ENCODE measurements around the gene PBX4. TPM values are rescaled to one million over a fixed set of nuclear protein-coding genes. Genes with fewer than 3 reads are reported as not detected.

The PBX4 gene
- total and polyA plus RNA-seq, 10 of the 15 experiments (the other 5 are each of a cell fraction or from before 2014, with no cell fraction given), result 0.18 to 17.3 (median 4.2) TPM

DNA sequence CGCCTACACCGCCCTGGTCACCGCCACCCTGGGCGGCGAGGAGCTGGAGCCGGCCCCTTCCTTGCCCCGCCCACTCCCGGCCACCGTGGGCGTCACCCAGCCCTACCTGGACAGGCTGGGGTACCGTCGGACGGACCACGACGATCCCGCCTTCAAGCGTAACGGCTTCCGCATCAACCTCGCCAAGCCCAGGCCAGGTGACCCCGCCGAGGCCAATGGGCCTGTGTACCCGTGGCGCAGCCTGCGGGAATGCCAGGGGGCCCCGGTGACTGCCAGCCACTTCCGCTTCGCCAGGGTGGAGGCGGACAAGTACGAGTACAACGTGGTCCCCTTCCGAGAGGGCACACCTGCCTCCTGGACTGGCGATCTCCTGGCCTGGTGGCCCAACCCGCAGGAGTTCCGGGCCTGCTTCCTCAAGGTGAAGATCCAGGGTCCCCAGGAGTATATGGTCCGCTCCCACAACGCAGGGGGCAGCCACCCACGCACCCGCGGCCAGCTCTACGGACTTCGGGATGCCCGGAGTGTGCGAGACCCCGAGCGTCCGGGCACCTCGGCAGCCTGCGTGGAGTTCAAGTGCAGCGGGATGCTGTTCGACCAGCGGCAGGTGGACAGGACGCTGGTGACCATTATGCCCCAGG lies 73.4 kb downstream of the PBX4 start (continued):
- no peak for TF ChIP-seq CBX5 (IDR thresholded peaks at IDR 0.05; ENCODE audit: low read depth)

GRCh38 chr19:19544257-19544953 lies 74.1 kb downstream of the PBX4 start:
- ChIA-PET CTCF (interaction anchor here (1.6 kb wide), 1 partner anchor 10 kb away, joined by 5 read pairs; no protein-coding TSS in a partner anchor), SMC1A (ENCODE audit: uncharacterized antibody, unreplicated experiment) (no interaction called here), POLR2A (interaction anchor here (1.0 kb wide), 1 partner anchor 8 kb away, joined by 3 read pairs; no protein-coding TSS in a partner anchor), RAD21 (ENCODE audit: unreplicated experiment) (no interaction called here)
- no peaks in the 10 kb centered on the region for H3K79me2 ChIP-seq (ENCODE audit: control insufficient read depth, insufficient read depth, low read length)
- H3K4me1 ChIP-seq (ENCODE audit: control insufficient read depth, insufficient read depth, low read length), result peaks cover 3% of the 10 kb centered on the region
- H3K27ac ChIP-seq (ENCODE audit: control insufficient read depth, insufficient read depth), result no peak overlapping the region
- H3K36me3 ChIP-seq (ENCODE audit: control insufficient read depth in 2 of 2, insufficient read depth in 2 of 2, low read length in 1 of 2), result no peaks in the 10 kb centered on the region
- H3K4me2 ChIP-seq (ENCODE audit: control insufficient read depth, insufficient read depth), result no peak overlapping the region
- 88% methylated on average over 67 of the region's 75 CpGs for WGBS (ENCODE audit: insufficient coverage, insufficient replicate concordance, low lambda C conversion rate, missing lambda C conversion rate)
- no peaks in the 10 kb centered on the region for H3K27me3 ChIP-seq (replicated peaks in 1 of 2; ENCODE audit: control insufficient read depth in 2 of 2, insufficient read depth in 2 of 2, low read length in 1 of 2)
- H2AFZ ChIP-seq (ENCODE audit: control insufficient read depth, low read depth, low read length), result no peak overlapping the region
- H3K9me3 ChIP-seq (replicated peaks; ENCODE audit: control insufficient read depth, insufficient read depth, low read length), result no peaks in the 10 kb centered on the region; the same call in 2 of the 3 replicates
- DNase-seq (ENCODE audit: low read depth, low spot score) (no peak), ATAC-seq (no peak), FAIRE-seq (no peak)
- H4K20me1 ChIP-seq (ENCODE audit: control insufficient read depth, insufficient read depth), result no peaks in the 10 kb centered on the region
- intact Hi-C loops (cut with micrococcal nuclease; ENCODE audit: unreplicated experiment) (no loop called here), in situ Hi-C loops (cut with MboI) (loop anchor here (25.0 kb wide), 4 partner anchors 868 to 1493 kb away; partner anchors contain the start of genes ZNF66 and ZNF737)
- no TSS peak for BruUV-seq (replicated peaks)
- TF ChIP-seq BHLHE40 (IDR thresholded peaks at IDR 0.05; ENCODE audit: borderline replicate concordance in 1 of 2, low read depth in 2 of 2, low read length in 1 of 2) (no peak), BACH1 (IDR thresholded peaks at IDR 0.05; ENCODE audit: borderline replicate concordance) (no peak), ZNF622 (IDR thresholded peaks at IDR 0.05) (no peak), USF1 (IDR thresholded peaks at IDR 0.05; ENCODE audit: borderline replicate concordance, extremely low read length, insufficient read depth, low read depth, low read length) (no peak), E2F4 (IDR thresholded peaks at IDR 0.05; ENCODE audit: low read depth, low read length) (no peak)
- H3K9ac ChIP-seq (ENCODE audit: control insufficient read depth, insufficient read depth, low read length), result no peak overlapping the region
- no peak overlapping the region for H3K4me3 ChIP-seq
